ENCODE results near the gene BMPR1A. TPM values are rescaled to one million over a fixed set of nuclear protein-coding genes. Genes with fewer than 3 reads are reported as not detected.

Gene BMPR1A
- total and polyA plus RNA-seq, 10 of the 15 experiments (the other 5 are each of a cell fraction or from before 2014, with no cell fraction given), result 2.3 to 22.7 (median 13.1) TPM

GRCh38 chr10:86849181-86849894 lies 92.9 kb downstream of the BMPR1A start (continued):
- no peak for TF ChIP-seq SIX5 (IDR thresholded peaks at IDR 0.05; ENCODE audit: low read depth, low read length, severe bottlenecking)

- TF ChIP-seq RELB (IDR thresholded peaks at IDR 0.05; ENCODE audit: low read depth), result no peak
- TF ChIP-seq GATAD2B (conservative IDR thresholded peaks at IDR 0.05; ENCODE audit: low read depth), result no peak
- no peak for TF ChIP-seq JUNB (IDR thresholded peaks at IDR 0.05)
- no peak for TF ChIP-seq PKNOX1 (IDR thresholded peaks at IDR 0.05)
- no peak for TF ChIP-seq NR2C1 (IDR thresholded peaks at IDR 0.05)
- TF ChIP-seq BCL3 (IDR thresholded peaks at IDR 0.05; ENCODE audit: borderline replicate concordance, insufficient read depth, low read depth, low read length, poor library complexity, severe bottlenecking), result no peak
- no peak for TF ChIP-seq TCF12 (IDR thresholded peaks at IDR 0.05; ENCODE audit: low read depth, low read length)
- TF ChIP-seq ZBTB4 (CRISPR knock-in tag; IDR thresholded peaks at IDR 0.05), result no peak
- no peak for TF ChIP-seq NBN (IDR thresholded peaks at IDR 0.05)
- TF ChIP-seq NR2F1 (conservative IDR thresholded peaks at IDR 0.05), result no peak
- TF ChIP-seq ZBED1 (IDR thresholded peaks at IDR 0.05; ENCODE audit: borderline replicate concordance), result no peak
- TF ChIP-seq POLR2AphosphoS2 (IDR thresholded peaks at IDR 0.05; ENCODE audit: low read depth, low read length), result no peak
- TF ChIP-seq SMAD1 (IDR thresholded peaks at IDR 0.05; ENCODE audit: low read depth, partially characterized antibody), result no peak
- no peak for TF ChIP-seq FOXM1 (IDR thresholded peaks at IDR 0.05; ENCODE audit: low read depth, low read length)
- no peak for TF ChIP-seq MEF2A (IDR thresholded peaks at IDR 0.05; ENCODE audit: insufficient read depth, low read depth, low read length)
- Histone ChIP-seq H2AFZ (ENCODE audit: control insufficient read depth, low read depth, low read length) (no peak overlapping the region), H3K4me2 (ENCODE audit: control insufficient read depth, insufficient read depth) (no peak overlapping the region), H3K4me3 (no peak overlapping the region), H3K27ac (ENCODE audit: control insufficient read depth, insufficient read depth) (no peak overlapping the region), H3K9ac (ENCODE audit: control insufficient read depth, insufficient read depth, low read length) (no peak overlapping the region), H3K4me1 (ENCODE audit: control insufficient read depth, insufficient read depth, low read length) (peaks cover 20% of the 10 kb centered on the region), H4K20me1 (ENCODE audit: control insufficient read depth, insufficient read depth) (no peaks in the 10 kb centered on the region), H3K36me3 (ENCODE audit: control insufficient read depth in 2 of 2, insufficient read depth in 2 of 2, low read length in 1 of 2) (peaks cover 5% of the 10 kb centered on the region in 2 experiments), H3K79me2 (ENCODE audit: control insufficient read depth, insufficient read depth, low read length) (no peaks in the 10 kb centered on the region), H3K27me3 (replicated peaks in 1 of 2; ENCODE audit: control insufficient read depth in 2 of 2, insufficient read depth in 2 of 2, low read length in 1 of 2) (no peaks in the 10 kb centered on the region), H3K9me3 (replicated peaks; ENCODE audit: control insufficient read depth, insufficient read depth, low read length) (no peaks in the 10 kb centered on the region; the same call in 1 of the 3 replicates)
- FAIRE-seq (no peak), ATAC-seq (no peak), DNase-seq (ENCODE audit: low read depth, low spot score) (no peak)
- ChIA-PET POLR2A (no interaction called here), RAD21 (ENCODE audit: unreplicated experiment) (no interaction called here), CTCF (no interaction called here), SMC1A (ENCODE audit: uncharacterized antibody, unreplicated experiment) (interaction anchor here (0.7 to 1.5 kb wide), 4 partner anchors 8 to 158 kb away, joined by 3 to 4 read pairs (median 4); no protein-coding TSS in a partner anchor)
- WGBS (ENCODE audit: insufficient coverage, insufficient replicate concordance, low lambda C conversion rate, missing lambda C conversion rate), result 100% methylated on average over 1 of the region's 1 CpG
- BruUV-seq (replicated peaks), result no TSS peak
- in situ Hi-C loops (cut with MboI) (no loop called here), intact Hi-C loops (cut with micrococcal nuclease; ENCODE audit: unreplicated experiment) (no loop called here)
Observed at GRCh38 chr10:86850481-86850880, 94.1 kb downstream of the BMPR1A start.

Measured in GM12878 (cell line).